K562 (cell line): Measurements from ENCODE around the gene ST6GAL1.

ENCODE experiments used
- EP300 ChIP-seq: IDR thresholded peaks from 2 replicates; pipeline ENCODE4 v1.6.1; 2012; ENCODE audit warnings: low read length, improper control_type of control experiment
- FOXA1 ChIP-seq: fragments of 450-650 bp; IDR thresholded peaks from 2 replicates; pipeline ENCODE4 v1.6.1; 2016; ENCODE audit warnings: mild to moderate bottlenecking, borderline replicate concordance
- ZNF274 ChIP-seq: IDR thresholded peaks from 2 replicates; pipeline ENCODE4 v1.6.1; 2011; ENCODE audit warnings: low read depth, mild to moderate bottlenecking, low read length, moderate library complexity, borderline replicate concordance
- TF ChIP-seq, protein P1 (sequence below), 3 experiments: IDR thresholded peaks in 2 of 3; conservative IDR thresholded peaks in 1 of 3; 2 replicates each; pipeline ENCODE4 v1.5.1; 2011 to 2012; ENCODE audit warnings: low read length in 3 of 3, mild to moderate bottlenecking in 3 of 3, control low read depth in 2 of 3, improper control_type of control experiment in 1 of 3, inconsistent platforms in 1 of 3, low read depth in 1 of 3, mixed read lengths in 1 of 3, moderate library complexity in 1 of 3; ENCODE audit not compliant: insufficient read depth in 2 of 3
- TF ChIP-seq, protein P2 (sequence below): fragments of 250-450 bp; sonication (Bioruptor Pico); IDR thresholded peaks from 2 replicates; pipeline ENCODE4 v1.5.0; 2021; ENCODE audit warnings: mild to moderate bottlenecking, borderline replicate concordance
- TF ChIP-seq, protein P3 (sequence below): fragments of 450-650 bp; IDR thresholded peaks from 2 replicates; pipeline ENCODE4 v1.6.1; 2016; ENCODE audit warnings: borderline replicate concordance

DNA sequence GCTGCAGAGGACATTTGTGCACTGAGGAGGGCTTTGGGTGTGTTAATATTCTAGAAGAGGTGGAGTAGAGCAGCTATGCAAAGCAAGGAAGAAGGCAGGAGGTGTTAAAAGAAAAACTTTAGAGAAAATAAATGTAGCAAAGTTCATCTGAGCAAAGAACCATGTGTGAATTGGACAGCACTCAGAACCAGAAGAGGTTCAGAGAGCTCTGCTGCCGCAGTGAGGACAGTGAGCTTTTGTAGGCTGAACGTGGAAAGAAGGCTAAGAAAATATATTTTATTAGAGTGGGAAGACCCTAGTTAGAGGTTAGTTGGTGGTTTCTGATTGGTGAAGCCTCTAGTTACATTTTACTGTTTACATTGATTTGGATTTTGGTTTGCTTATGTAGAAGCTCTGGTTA, 50.7 kb downstream of the ST6GAL1 start:
- TF ChIP-seq, protein P1, sequence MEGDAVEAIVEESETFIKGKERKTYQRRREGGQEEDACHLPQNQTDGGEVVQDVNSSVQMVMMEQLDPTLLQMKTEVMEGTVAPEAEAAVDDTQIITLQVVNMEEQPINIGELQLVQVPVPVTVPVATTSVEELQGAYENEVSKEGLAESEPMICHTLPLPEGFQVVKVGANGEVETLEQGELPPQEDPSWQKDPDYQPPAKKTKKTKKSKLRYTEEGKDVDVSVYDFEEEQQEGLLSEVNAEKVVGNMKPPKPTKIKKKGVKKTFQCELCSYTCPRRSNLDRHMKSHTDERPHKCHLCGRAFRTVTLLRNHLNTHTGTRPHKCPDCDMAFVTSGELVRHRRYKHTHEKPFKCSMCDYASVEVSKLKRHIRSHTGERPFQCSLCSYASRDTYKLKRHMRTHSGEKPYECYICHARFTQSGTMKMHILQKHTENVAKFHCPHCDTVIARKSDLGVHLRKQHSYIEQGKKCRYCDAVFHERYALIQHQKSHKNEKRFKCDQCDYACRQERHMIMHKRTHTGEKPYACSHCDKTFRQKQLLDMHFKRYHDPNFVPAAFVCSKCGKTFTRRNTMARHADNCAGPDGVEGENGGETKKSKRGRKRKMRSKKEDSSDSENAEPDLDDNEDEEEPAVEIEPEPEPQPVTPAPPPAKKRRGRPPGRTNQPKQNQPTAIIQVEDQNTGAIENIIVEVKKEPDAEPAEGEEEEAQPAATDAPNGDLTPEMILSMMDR (IDR thresholded peaks at IDR 0.05 in 2 of 3, conservative IDR thresholded peaks at IDR 0.05 in 1 of 3; ENCODE audit: insufficient read depth in 2 of 3, low read depth in 1 of 3, low read length in 3 of 3): no peak
- TF ChIP-seq, protein P2, sequence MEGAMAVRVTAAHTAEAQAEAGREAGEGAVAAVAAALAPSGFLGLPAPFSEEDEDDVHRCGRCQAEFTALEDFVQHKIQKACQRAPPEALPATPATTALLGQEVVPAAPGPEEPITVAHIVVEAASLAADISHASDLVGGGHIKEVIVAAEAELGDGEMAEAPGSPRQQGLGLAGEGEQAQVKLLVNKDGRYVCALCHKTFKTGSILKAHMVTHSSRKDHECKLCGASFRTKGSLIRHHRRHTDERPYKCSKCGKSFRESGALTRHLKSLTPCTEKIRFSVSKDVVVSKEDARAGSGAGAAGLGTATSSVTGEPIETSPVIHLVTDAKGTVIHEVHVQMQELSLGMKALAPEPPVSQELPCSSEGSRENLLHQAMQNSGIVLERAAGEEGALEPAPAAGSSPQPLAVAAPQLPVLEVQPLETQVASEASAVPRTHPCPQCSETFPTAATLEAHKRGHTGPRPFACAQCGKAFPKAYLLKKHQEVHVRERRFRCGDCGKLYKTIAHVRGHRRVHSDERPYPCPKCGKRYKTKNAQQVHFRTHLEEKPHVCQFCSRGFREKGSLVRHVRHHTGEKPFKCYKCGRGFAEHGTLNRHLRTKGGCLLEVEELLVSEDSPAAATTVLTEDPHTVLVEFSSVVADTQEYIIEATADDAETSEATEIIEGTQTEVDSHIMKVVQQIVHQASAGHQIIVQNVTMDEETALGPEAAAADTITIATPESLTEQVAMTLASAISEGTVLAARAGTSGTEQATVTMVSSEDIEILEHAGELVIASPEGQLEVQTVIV (CRISPR knock-in tag): no peak
- TF ChIP-seq ZNF274 (no peak), FOXA1 (no peak), EP300 (no peak)
- TF ChIP-seq, protein P3, sequence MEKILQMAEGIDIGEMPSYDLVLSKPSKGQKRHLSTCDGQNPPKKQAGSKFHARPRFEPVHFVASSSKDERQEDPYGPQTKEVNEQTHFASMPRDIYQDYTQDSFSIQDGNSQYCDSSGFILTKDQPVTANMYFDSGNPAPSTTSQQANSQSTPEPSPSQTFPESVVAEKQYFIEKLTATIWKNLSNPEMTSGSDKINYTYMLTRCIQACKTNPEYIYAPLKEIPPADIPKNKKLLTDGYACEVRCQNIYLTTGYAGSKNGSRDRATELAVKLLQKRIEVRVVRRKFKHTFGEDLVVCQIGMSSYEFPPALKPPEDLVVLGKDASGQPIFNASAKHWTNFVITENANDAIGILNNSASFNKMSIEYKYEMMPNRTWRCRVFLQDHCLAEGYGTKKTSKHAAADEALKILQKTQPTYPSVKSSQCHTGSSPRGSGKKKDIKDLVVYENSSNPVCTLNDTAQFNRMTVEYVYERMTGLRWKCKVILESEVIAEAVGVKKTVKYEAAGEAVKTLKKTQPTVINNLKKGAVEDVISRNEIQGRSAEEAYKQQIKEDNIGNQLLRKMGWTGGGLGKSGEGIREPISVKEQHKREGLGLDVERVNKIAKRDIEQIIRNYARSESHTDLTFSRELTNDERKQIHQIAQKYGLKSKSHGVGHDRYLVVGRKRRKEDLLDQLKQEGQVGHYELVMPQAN: no peak
